GM10266 (cell line): ENCODE measurements around the gene CDH4.

Experiments used
- DNase-seq: peaks from one replicate; pipeline ENCODE4 v3.0.0; 2012; ENCODE audit errors: extremely low spot score
- TF ChIP-seq, protein P1 (sequence below): IDR thresholded peaks from 2 replicates; pipeline ENCODE4 v1.5.1; 2012; ENCODE audit warnings: mild to moderate bottlenecking, low read depth; ENCODE audit not compliant: control insufficient read depth, insufficient read depth; ENCODE audit errors: missing control alignments

Gene CDH4

DNA sequence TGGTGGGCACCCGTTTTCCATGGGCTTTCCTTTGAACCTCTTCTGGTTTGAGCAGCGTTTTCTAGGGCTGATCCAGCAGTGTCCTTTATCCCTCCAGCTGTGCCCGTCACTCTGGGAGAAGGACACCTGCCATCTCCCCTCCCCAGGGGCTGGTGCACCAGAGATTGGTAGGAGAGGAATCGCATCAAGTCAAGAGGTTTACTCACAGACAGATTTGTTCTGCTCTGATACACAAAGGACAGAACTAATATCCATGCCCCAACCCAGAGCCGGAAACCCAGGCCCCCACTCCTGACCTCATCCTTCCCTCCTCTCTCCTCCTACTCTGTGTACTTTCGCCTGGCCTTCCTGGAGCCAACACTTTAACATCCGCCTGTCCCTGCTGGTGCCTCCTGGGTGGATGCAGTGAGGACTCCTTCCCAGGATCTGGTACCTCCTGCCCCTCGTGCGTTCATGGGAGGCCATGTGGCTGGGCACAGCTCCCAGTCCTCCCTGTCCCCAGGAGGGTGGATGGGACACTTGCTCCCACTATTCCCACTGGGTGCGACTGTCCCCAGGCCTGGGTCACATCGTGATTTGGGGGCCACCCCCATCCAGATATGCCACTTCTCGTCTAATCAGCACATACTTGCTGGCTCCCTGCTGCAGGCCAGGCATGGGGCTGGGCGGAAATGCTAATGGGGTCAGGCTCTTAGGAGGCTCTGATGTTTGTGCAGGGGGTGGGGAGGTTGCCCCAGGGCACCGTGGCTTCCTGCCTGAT lies 286.3 kb downstream of the CDH4 start:
- DNase-seq, result no peak
- TF ChIP-seq, protein P1, sequence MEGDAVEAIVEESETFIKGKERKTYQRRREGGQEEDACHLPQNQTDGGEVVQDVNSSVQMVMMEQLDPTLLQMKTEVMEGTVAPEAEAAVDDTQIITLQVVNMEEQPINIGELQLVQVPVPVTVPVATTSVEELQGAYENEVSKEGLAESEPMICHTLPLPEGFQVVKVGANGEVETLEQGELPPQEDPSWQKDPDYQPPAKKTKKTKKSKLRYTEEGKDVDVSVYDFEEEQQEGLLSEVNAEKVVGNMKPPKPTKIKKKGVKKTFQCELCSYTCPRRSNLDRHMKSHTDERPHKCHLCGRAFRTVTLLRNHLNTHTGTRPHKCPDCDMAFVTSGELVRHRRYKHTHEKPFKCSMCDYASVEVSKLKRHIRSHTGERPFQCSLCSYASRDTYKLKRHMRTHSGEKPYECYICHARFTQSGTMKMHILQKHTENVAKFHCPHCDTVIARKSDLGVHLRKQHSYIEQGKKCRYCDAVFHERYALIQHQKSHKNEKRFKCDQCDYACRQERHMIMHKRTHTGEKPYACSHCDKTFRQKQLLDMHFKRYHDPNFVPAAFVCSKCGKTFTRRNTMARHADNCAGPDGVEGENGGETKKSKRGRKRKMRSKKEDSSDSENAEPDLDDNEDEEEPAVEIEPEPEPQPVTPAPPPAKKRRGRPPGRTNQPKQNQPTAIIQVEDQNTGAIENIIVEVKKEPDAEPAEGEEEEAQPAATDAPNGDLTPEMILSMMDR, result no peak

DNA sequence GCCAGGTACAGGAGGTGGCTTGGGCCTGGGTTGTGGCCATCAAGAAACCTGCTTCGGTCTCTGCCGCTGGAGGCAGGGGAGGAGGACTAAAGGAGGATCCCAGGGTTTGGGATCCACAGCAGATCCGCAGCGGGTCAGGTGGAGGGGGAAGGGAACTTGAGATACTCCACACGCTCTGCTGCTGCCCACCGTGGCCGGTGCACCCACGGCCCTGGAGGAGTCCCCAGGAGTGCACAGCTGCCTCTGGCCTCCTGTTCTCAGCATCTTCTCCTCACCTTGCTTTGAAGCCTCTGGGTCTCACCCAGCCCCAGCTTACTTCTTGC lies 286.8 kb downstream of the CDH4 start:
- DNase-seq, result no peak
- TF ChIP-seq, protein P1, result no peak

DNA sequence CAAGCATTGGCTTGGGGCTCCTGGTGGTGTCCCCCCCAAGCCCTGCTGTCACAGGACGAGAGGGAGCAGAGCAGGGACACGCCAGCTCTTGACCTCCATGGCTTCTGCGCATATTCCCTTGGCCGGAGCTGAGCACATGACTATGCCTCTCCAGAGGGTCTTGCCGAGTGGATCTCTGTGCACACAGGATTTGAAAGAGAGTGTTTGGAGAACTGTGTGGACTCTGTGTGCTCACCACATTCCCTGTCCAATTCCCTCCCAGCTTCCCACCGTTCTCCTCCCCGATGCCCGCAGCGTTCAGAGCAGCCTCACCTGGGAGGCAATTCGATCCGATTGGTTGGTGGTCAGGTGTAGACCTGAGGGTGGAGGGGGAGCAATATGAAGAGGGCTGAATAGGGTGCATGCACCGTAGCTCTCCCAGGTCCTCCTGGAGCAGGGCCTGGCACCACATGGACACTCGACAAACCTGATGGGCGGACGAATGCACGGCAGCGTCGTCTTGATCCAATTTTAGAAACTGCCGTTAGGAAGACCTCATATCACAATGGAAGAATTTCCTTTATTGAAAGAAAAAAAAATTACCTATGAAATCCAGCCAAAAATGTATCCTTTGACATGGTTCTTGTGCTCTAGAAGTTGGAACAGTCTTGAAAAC lies 287.8 kb downstream of the CDH4 start:
- TF ChIP-seq, protein P1, result no peak
- DNase-seq, result no peak

DNA sequence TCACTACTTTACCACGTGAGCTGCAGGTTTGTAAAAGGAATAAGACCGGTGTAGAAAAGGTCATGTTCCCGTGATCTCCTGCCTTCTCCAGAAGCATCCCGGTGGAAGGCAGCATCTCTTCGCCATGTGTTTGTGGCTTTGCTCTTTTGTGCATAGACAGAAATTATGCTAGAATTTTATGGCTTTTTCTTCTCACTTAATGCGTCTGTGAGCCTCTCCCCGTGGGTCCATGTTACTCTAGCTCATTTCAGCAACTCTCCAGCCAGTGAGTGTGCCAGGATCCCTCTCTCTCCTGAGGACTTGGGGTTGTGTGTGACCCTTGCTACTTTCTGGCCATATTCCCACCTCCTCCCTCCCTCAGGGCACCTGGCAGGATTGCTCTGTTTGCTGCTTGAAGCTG lies 289.5 kb downstream of the CDH4 start:
- TF ChIP-seq, protein P1, result no peak
- DNase-seq, result no peak

DNA sequence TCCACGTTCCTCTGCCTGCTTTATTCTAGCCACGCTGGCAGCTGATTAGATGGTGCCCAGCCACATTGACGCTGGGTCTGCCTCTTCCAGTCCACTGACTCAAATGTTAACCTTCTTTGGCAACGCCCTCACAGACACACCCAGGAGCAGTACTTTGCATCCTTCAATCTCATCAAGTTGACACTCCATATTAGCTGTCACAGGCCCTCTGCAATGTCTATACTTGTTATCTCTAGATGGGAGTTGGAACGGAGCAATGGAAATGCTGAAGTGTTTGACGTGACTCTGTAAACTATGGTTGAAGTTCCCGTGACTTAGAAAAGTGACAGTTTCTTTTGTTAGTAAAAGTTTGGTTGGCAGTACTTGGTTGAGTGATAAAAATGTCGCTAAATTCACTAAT lies 291.0 kb downstream of the CDH4 start:
- TF ChIP-seq, protein P1, result no peak
- DNase-seq, result no peak

DNA sequence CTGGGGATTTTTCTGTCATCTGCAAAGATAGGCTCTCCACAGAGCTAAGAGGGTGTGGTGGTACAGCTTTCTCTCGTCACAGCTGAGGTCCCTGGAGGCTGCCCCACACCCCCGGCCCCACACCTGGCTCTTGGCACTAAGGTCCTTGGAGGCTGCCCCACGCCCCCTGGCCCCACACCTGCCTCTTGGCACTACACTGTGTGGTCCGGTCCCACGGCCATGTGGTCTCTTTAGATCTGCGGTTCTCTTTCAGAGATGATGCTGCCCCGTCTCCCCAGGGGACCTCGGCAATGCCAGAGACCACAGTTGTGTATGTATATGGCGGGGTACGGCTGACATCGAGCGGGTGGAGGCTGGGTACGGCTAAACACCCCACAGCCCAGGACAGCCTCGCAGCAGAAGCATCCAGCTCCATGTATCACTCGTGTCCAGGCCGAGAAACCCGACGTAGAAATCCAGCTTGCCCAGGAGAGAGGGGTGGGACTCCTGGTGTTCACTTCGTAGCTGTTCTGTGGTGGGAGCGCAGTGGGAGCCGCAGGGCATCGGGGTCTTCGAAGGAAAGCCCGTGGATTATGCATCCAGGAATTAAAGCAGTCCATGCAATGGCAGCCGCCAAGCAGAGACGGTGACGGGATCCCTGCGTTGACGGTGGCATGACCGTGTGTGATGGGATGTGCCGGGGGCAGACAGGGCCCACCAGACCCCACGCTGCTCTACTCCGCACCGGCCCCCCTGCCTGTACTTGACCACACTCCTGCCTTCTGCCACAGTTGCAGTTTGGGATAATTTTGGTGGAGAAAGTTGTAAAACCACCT lies 292.1 kb downstream of the CDH4 start:
- TF ChIP-seq, protein P1, result no peak
- DNase-seq, result no peak
